ENCODE measurements around the gene KDM4C.

- TF ChIP-seq EZH2phosphoT487 (IDR thresholded peaks at IDR 0.05; ENCODE audit: borderline replicate concordance, low read depth, low read length): no peak
- TF ChIP-seq, protein P1, sequence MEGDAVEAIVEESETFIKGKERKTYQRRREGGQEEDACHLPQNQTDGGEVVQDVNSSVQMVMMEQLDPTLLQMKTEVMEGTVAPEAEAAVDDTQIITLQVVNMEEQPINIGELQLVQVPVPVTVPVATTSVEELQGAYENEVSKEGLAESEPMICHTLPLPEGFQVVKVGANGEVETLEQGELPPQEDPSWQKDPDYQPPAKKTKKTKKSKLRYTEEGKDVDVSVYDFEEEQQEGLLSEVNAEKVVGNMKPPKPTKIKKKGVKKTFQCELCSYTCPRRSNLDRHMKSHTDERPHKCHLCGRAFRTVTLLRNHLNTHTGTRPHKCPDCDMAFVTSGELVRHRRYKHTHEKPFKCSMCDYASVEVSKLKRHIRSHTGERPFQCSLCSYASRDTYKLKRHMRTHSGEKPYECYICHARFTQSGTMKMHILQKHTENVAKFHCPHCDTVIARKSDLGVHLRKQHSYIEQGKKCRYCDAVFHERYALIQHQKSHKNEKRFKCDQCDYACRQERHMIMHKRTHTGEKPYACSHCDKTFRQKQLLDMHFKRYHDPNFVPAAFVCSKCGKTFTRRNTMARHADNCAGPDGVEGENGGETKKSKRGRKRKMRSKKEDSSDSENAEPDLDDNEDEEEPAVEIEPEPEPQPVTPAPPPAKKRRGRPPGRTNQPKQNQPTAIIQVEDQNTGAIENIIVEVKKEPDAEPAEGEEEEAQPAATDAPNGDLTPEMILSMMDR (conservative IDR thresholded peaks at IDR 0.05; ENCODE audit: low read length): no peak
These were observed 314.1 kb downstream of the KDM4C start for GRCh38 chr9:7071916-7072315.
